HG02852 (cell line): Measurements from ENCODE around the gene VEGFD.

Experiments used
- ATAC-seq: cut with Tn5 transposase; IDR thresholded peaks from one replicate; pipeline ENCODE4 v1.9.1; 2021; ENCODE audit warnings: mild to moderate bottlenecking, moderate library complexity; ENCODE audit not compliant: unreplicated experiment

VEGFD gene

DNA sequence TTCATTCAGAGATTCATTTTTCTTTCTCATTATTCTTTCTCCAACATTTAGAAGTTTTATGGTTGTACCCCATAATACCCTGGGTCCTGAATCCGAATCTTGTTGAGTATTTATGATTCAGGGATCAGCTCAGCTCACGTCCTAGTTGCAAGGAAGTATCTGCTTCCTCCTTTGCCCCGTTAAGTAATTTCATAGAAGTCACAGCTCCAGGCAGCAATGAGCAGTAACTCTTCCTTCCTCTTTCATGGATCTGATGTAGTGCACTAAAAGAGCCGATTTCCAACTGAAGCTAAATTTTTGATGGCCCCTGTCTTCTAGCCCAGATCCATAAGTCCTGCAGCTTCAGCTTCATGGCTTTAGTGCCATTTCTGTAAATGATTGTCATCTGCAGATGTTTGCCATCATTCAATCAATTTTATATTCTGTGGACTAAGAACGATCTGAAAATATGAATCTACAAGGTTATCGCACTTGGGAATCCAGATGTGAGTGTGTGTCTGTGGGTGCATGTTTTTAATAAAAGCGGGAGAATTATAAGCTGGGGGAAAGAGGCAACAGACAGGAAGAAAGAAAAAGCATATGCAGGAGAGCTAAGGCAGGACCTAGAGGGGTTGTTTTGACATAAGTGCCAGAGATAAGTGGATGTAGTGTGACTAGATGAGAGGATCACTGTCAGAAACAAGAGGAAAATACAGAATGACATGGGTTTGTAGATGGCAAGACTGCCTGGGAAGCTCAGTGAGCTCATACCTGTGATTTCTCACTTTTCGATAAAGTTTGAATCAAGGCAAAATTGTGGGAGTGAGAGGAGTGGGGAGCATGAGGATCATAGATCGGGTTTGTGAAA, 17.5 kb downstream of the VEGFD start:
- ATAC-seq, result no peak

DNA sequence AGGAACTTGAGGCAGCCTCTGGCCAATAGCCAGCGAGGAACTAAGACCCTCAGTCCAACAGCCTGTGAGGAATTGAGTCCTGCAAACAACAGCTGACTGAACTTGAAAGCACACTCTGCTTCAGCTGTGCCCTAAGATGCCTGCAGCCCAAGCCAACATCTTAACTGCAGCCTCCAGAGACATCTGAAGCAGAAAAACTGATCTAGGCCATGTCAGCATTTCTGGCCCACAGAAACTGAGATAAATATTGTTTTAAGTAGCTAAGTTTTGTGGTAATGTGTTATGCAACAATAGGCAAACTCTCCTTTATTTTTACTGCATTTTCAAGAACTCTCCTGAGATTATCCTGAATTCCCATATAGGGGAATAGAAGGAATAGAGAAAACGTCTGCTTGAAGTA, 24.5 kb downstream of the VEGFD start:
- no peak for ATAC-seq

DNA sequence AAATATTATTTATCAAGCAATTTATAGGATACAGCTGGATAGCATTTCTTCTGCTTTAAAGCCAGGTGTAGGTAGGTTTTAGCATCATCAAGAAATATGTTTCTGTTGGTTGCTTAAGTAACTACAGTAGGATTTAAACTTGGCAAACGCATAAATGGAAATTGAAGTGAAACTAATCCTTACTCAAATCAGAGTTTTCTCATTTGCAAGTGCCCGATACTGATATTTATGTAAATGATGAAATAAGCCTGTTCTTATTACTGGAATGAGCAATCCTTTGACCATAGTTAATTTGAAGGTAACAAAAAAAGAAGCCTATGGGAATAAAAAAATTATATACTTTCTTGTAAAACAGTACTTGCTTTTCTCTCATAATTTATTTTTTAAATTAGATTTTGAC, 25.7 kb downstream of the VEGFD start:
- ATAC-seq, result no peak

DNA sequence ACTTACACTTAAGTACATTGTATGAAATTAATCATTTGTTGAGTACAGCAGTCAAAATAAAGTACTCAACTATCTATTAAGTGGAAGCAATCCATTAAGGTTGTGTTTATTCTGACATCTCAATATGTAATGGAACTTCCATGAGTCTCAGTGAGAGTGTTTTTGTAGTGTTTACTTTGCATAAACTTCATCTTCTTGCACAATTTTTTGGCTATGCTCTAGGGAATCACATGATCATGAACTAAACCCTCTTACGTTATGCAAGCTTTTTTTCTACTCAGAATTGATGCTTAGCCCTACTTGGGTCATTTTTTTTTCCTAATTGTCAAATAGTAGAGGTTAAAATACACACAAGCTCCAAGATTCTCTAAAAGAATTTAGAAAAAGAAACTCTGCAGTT, 27.8 kb downstream of the VEGFD start:
- ATAC-seq, result no peak

DNA sequence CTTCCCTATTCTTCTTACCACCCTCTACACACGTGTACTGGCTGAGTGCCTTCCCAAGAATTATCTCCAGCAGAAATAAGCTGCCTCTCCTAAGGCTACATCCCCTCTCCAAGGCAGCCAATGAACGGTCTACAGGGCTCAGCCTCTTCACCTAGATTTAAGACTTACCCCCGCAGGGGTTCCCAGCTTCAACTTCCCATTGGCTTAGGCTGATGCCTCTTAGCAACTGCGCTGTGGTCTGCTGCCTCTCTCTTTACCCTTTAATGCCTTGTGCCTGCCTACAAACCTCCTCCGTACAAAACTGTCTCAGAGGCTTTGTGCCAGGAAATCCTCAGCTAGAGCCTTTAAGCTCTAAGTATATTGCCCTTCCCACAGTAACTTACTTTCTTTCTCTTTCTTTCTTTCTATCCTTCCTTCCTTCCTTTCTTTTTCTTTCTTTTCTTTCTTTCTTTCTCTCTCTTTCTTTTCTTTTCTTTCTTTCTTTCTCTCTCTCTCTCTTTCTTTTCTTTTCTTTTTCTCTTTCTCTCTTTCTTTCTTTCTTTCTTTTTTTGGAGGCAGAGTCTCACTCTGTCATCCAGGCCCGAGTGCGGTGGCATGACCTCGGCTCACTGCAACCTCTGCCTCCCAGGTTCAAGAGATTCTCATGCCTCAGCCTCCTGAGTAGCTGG, 33.8 kb downstream of the VEGFD start:
- ATAC-seq, result no peak

DNA sequence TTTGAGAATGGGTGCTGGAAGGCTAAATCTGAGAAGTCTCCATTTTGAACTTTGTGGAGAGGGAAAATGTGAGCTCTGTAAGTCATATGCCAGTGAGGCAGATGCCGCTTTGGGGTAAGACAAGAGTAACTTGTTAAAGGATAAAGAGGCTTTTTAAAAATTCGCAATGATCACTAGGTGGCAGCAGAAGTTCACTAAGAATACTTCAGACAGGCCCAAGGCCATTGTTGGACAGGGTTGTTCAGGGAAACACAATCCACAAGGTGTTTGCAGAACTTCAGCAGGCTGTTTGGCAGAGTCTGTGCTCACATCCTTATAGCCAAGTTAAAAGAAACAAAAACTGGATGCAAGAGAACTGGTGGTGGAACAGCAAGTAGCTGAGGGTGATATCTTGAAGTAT, 35.2 kb downstream of the VEGFD start:
- no peak for ATAC-seq

DNA sequence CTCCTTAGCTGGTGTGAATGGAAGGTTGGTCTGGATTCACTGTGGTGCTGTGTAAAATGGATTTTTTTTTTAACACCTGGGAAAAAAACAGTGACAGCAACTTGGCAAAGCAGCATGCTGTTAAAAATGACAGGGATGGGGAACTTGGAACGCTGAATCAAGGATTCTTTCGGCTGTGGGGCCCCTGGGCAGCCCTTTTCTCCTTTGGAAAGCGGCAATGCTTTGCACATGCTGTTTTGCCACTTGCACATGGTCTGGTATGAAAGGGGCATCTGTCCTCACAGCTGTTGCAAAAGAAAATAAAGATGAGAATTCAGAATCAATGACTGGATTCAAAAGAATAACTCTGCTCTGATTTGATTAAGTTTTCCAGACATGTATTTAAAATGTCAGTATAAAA, 38.2 kb downstream of the VEGFD start:
- ATAC-seq, result no peak

DNA sequence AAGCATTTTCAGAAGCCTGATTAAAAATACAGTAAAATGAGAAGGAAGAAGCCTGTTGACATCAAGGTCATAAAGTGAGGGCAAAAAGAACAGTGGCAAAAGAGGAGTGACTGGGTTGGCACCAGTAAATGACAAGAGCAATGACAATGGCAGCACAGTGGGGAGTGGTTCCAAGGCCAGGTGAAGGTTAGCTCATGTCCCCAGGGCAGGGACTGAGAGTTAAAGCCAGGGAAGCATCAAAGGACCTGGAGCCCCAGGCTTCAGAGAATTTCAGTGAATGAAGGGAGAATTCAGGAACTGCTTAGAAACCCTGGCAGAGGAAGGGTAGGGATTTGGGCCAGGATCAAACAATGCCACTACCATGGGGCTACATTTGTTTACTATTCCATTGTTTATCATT, 40.1 kb downstream of the VEGFD start:
- ATAC-seq, result no peak

DNA sequence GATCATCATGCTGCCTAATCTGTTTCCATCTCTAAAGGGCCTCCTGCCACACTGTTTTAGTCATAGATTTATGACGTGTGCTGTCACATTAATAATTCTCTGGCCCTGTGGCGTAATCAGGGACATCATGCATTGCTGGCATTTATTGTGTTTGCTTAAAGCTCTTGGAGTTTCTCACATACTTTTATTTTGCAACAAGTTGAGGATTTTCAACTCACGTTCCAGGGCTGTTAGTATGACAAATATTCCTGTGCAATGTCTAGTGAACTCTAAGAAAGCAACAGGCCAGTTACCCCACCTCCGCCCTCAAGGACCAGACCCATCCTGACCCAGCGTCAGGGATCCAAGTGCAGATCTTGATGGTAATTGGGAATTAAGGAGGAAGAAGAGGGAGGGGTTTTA, 41.1 kb downstream of the VEGFD start:
- ATAC-seq, result no peak

DNA sequence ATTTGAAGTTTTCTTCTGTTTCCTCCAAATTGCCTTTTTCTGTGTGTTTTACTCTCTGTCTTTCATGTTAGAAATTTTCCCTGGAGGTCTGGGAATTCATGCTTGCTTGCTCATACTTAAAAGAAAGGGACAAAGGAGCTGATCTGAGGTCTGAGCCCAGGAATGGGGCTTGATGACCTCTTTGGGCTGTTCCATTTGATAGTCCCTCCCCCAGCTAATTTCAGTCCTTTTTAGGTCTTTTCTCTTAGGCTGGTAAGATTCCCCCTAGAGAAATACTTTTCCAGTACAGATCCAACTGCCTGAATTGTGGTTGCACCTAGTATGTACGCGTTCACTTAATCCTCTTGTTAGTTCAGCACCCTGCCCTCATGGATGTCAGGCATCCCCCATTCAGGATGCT, 43.3 kb downstream of the VEGFD start:
- ATAC-seq, result no peak

DNA sequence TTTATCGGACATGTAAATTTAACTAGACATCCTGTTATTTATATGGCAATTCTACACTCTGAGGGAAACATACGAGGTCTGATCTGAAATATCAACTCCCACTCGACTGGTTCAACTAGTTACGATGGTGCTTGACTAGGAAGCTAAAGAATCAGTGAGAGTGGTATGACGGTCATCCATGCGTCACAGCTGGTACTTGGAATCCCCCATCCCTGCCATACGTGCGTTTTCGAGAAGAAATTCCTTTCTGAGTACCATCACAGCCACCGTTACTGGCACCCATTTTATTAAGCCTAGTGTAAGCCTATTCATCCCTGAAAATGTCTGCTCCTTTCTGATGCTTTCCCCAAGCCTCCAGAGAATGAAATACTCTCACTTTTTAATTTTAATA, 48.2 kb downstream of the VEGFD start:
- no peak for ATAC-seq

DNA sequence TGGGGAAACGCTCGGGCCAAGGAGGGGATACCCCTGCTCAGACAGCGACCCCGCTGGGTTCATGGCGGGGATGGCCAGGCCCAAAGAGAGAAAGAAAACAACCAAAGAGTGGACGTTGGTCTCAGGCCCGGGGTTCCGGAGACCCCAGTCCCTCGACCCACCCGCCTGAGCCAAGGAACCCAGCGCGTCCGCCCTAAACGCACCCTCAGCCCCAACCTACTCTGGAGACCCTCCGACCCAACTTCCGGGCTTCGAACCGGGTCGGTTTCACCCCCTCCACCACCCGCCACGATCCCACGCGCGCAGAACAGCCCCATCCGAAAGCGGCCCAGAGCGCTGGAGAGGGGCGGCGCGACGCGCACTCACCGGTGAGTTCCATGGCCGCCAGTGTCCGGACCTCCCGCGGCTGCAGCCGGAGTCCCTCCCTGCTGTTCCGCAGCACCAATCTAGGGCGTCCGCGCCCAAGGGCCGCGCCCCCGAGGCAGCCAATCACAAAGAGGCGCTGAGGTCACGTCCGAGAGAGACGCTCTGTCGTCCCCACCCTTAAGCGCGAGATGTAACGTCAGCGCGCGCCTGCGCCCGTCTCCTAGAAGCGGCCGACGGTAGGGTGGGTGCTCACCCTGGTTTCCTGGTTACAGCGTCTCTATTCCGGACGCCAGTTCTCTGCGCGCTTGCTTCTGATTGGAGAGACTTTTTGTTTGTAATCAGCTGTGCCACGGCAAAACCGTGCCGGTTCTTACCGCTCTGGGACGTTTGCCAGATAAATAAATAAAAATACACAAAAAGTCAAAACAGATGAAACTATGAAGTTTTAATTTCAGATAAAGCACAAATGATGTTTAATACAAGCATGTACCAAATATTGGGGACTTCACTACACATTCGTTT, 48.8 kb downstream of the VEGFD start, which contains the start of gene PIGA:
TSS of gene PIGA (minus strand) at position 389 of the 888 bp plus-strand sequence. CDS start 3,593 bp downstream, outside the sequence.
- ATAC-seq, result peak; percentile 98

DNA sequence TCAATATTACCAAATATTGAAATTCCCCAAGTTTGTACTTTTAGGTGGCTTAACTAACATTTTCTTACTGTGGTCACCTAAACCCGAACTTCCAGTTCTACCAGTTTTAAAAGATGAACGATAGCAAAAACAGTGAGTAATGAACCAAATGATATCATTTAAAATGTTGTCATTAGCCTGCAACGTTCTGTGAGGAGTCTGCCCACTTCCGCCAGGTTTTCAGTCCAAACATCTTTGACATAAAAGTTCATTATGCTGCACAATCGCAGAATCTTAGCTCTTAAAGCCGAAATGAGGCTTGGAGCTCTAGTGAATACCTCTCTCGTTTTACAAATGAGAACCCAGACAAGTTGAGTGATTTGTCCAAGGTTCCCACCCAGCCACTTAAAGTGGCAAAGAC, 49.7 kb downstream of the VEGFD start:
- no peak for ATAC-seq

DNA sequence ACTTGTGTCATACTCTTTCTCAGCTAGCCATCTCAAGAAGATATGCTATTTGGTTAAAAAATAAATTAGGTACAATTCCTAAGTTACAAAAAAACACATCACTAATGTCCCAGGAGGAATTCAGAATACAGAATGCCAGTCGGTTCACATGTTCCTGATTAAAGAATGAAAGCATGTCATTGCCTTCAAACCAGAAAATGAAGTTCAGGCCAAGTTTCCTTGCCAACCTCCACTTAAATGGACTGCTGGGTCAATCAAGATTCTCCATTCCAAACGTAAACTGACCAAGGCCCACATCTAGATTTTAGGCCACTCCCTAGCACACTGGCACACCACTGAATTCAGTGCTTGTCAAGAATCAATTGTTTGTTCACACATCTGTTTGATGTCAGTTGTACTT, 55.4 kb downstream of the VEGFD start:
- ATAC-seq, result no peak

DNA sequence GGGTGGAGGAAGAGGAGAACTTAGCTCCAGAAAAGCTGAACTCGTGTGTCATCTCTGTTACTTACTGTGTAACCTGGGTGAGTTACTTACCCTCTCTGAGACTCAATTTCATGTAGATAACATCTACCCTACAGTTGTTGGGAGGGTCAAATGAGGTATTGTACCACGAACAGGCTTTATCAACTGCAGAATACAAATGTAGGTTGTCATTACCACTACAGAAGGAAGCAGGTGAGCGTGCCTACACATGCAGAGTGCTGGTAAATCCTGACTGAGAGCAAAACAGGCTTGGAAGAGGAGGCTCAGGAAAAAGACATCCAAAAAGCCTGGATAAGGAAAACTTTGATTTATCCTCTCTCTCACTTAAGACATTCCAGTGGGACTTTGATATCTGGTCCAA, 56.1 kb downstream of the VEGFD start:
- ATAC-seq, result no peak

DNA sequence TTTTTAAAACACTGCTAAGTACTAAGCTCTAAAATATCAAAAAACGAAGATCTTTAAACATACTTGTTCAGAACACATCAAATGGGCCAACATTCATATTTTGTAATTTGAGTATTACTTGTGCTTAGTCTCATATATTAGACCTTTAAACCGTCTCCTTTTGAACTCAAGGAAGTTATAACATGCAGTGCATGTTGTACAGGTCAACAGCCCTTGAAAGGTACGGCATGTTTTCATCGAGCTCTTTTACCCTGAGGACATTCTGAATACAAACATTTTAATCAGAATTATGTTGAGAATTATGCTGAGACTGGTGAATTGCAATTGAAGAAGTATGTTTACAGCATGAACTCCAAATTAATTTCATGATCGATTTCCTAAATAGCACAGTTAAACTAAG, 61.7 kb downstream of the VEGFD start:
- ATAC-seq, result no peak

DNA sequence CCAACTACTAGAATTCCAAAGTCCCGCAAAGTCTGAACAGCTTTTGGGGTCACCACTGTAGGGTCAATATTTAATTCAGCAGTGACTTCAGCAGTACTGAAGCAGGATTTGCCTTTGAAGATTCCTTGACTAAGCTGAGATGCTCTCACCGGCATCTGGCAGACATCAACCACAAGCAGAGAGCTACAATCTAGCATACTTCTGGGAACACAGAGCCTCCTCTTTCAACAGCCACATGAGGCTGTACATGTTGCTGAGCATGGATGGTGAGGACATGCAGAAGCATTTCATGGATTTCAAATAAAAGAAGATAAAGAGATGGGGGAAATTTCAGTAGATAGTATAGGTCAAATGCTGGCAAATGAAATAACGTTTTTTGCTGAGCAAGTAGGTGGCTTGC, 62.1 kb downstream of the VEGFD start:
- ATAC-seq, result no peak

DNA sequence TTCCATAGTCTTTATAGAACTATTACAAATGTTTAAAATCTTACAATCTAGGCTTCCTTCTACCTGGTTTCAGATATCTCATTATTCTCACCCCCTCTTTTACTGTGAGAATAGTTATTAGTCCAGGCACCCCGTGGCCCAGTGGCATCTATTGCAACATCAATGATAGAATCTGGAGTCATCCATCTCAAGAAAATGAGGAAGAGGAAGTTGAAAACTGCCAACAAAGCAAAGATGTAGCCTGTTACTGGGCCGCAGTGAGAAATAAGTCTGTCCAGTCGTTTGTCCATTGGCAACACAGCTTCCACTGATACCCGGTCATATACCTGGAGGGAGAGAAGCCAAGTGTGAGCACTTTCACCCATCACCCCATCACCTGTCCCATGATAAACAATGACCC, 62.8 kb downstream of the VEGFD start:
- no peak for ATAC-seq

DNA sequence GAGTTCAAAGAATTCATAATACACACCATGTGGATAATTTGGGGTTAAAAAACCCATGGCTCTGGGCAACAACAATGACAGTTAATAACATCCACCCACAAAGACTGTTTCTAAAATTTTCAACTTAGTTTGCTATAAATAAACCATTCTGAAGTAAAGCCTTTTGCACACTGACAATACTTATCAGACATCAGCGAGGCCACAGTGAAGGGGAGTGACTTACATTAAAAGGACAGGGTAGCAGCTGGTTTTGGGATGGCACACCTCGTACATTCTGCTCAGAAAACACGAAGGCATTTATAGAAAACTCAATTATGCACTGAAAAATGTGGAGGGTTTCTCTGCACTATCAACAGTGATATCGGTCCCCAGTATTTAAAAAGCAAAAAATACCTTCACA, 63.9 kb downstream of the VEGFD start:
- no peak for ATAC-seq

DNA sequence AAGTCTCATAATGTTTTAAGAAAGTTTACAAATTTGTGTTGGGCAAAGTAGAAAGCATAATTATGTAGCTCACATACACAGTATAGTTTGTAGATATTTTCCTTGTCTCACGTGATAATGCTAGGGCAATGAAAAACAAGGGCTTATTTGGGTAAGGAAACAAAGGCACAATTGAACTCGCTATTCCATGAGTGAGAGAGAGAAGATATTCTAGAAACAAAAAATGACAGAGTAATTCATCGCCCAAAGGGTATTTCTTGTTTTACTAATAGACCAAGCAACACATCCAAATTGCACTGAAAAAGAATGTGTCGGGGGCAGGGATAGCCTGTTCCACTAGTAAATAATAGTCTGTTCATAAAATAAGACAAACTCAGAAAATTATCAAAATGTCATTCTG, 65.1 kb downstream of the VEGFD start:
- ATAC-seq, result no peak

DNA sequence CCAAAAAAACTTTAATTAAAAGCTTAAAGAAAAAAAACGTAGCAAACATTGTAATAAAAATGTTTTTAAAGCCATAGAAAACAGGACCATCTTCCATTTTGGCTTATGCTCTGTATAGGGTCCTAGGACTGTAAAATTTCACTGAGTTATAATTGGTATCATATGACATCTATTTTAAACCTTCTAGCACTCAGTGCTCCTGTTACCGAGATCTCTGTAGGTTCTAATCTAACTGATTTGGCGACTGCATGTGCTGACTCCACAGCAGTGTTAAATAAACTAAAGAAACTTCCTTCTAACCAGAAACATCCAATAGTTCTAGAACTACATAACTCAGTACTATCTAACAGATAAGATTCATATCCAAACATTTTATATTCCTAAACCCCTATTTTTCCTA, 68.7 kb downstream of the VEGFD start, which contains the start of gene ASB11:
TSS of gene ASB11 (minus strand) at position 132 of the 400 bp plus-strand sequence. CDS start at position 97, 35 bp downstream.
- ATAC-seq, result no peak
